ENCODE results near the gene NCS1.

- TF ChIP-seq EP300 (IDR thresholded peaks at IDR 0.05) (no peak), CTCF (IDR thresholded peaks at IDR 0.05) (no peak)
Measured at GRCh38 chr9:130204341-130204740, 32.1 kb downstream of the NCS1 start.

All from esophagus muscularis mucosa (tissue), 3 donors.